Stimulated activated CD4-positive, alpha-beta T cell treated with anti-CD3 and anti-CD28 coated beads, Interleukin-4, amount 100 ng/mL, for 4 hours (primary cell): ENCODE measurements around the gene SLC35F3.
"Not testable (repeated sequence)": the region's sequence is repeated elsewhere in the genome, so short reads cannot be mapped to it uniquely, and the experiment has no call there.

Experiments used
- DNase-seq, 2 experiments: peaks; one replicate each; pipeline ENCODE4 v3.0.0-alpha.2; 2020

The SLC35F3 gene

DNA sequence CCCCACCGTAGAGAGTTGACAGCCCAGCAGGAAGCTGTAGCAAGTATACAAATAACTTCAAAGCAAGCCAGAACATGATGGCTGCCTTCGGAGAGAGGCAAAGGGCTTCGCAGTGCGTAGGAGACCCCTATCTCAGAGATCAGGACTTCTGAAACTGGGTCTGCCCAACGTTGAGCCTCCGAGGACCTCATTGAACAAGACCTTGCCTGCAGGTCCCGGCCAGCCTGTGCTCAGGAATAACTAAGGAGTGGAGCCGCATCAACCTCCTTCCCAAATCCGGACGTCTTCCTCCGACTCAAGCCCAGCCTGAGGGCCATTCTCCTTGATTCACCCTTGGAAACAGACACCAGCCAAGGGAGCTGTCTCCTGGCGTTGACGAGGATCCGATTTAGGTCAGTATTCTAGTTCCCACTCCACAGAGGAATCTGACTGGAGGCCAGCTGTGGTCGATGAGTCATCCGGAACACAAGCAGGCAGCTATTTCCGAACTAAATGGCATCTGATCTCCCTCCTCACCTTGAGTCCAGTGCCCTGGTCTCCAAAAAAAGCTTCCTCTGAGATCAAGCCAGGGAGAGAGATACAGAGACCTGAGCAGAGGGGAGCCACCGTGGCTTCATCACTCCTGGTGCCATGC, 302.3 kb downstream of the SLC35F3 start:
- no peak for DNase-seq

DNA sequence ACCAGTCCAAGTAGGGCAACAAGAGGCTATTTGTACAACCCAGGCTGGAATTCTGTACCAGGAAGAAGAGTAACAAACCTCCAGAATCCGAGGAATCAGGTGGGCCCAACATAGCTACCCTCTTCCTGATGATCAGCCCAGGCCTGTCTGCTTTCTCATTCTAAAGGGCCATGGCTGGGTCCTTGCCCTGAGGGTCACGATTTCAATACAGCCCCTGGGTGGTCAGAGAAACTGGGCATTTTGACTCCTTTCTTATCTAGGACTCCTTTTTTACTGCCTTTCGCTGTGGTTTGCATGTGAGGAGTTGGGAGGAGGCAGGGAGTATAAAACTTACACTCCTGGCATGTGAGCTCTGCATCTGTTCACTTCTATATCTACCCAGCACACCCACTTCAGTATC, 303.9 kb downstream of the SLC35F3 start:
- DNase-seq = no peak

DNA sequence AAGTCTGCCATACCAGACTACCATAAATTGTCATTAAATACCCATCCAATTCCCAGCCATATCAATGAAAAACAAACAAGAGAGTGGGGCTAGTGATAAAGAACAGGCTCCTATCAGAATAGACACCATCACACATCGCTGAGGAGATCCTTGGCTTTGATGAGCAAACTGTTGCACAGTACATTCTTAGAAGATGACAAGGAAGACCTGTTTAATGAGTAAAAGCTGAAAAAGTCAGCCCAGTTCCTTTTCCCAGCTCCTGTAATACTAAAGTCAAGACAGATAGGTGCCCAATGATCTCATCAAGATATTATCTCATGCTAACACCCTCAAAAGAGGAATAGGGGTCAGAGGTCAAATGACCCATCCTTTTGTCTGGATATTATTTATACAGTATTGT, 304.3 kb downstream of the SLC35F3 start:
- DNase-seq = no peak

DNA sequence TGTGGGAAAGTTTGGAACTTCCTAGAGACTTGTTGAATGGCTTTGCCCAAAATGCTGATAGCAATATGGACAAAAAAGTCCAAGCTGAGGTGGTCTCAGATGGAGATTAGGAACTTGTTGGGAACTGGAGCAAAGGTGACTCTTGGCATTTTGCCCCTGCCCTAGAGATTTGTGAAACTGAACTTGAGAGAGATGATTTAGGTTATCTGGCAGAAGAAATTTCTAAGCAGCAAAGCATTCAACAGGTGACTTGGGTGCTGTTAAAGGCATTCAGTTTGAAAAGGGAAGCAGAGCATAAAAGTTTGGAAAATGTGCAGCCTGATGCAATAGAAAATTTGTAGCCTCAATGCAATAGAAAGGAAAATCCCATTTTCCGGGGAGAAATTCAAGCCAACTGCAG, 306.0 kb downstream of the SLC35F3 start:
- DNase-seq = not testable (repeated sequence)

DNA sequence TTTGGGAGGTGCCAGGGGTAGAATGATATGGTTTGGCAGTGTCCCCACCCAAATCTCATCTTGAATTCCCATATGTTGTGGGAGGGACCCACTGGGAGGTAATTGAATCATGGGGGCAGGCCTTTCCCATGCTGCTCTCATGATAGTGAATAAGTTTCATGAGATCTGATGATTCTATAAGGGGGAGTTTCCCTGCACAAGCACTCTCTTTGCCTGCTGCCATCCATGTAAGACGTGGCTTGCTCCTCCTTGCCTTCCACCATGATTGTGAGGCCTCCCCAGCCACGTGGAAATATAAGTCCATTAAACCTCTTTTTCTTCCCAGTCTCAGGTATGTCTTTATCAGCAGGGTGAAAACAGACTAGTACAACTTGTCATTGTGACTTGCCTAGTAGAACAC, 307.4 kb downstream of the SLC35F3 start:
- DNase-seq = not testable (repeated sequence)

DNA sequence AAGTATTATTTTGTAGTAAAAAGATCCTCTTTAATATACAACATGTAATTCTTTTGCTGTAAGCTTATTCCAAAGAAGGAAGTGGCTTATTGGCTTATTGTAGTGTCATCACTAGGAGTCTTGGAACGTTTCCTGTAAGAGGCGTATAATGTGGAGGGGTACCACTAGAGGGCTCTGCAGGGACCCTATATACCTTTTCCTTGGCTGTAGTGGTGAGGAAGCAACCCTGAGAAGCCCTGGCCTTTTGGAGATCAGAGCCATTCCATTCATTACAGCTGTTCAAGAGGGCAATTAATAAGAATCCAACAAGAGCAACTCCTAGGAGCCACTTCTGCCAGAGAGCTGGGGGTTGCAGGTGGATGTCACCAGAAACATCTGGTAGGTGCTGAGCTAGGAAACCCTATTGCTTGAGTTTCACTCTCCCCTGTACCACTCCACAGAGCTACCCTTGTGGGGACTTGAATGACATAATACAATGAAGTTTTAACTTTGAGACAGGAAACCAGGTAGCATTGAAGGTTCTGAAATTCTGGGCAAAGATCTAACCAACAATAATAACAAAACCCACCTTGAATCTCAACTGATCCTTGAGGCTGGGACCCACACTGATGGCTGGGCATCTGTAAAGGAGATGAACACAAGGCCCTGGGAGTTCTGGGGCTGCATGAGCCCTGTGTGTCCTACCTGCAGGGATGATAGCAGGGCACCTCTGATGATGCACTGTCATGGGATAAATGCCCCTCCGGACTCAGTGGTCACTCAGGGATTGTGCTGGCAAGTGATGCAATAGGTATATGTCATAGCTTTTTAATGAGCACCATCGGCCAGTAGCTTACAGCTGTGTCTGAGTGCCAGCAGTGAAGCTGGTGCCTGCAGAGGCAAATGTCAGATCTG, 308.5 kb downstream of the SLC35F3 start:
- peak; percentile 5 to 28 for DNase-seq

DNA sequence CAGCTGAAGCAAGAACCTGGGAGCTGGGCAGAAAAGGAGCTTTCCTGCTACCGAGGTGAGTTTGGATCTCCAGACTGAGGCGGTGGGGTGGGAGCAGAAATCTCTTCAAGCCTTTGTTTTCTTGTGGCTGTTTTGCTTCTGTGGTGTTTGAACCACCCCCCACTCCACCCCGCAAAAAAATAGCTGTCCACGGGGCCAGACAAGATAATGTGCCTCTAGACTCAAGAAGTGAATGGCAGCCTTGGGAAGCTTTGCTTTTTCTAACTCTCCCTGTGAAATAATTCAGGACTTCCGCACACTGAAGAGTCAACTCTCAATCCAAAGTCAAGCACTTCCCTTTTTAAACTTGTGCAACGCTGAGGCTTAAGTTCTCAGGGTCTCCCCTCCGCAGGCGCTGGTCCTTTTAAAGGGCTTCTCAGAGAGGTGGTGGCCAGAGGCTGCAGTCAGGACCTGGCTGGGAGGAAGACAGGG, 309.2 kb downstream of the SLC35F3 start:
- no peak for DNase-seq

DNA sequence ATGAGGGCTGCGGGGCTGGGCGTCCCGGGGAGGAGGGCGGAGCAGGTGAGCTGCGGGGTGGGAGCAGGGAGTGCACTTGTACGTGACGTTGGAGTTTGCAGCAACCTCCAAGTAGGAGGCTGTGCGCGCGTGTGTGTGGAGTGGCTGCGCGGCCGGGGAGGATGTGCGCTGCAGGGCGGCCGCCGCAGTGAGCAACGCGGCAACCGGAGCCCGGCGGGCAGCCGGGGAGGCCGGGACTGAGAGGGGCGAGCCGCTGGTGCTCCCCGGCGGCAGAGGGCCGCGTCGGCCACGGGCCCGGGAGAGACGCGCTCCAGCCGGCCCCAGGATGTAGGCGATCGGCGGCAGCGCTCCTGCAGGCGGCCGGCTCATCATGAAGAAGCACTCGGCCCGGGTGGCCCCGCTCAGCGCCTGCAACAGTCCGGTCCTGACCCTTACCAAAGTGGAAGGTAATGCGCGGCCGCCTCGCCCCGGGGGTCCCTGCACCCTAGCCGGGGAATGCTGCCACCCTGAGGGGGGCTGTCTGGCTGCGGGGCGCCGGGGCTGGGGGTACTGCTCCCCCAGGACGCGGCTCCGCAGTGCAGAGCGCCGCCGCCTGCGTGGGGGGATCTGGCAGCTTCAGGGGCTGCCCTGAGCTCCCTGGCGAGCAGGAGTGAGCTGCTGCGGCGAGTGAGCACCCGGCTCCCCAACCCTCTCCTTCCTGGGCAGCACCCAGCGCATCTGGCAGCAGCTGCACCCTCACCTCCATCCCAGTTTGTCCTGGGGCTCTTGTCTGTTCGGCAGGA, 309.8 kb downstream of the SLC35F3 start:
- DNase-seq = peak; percentile 26 to 43

DNA sequence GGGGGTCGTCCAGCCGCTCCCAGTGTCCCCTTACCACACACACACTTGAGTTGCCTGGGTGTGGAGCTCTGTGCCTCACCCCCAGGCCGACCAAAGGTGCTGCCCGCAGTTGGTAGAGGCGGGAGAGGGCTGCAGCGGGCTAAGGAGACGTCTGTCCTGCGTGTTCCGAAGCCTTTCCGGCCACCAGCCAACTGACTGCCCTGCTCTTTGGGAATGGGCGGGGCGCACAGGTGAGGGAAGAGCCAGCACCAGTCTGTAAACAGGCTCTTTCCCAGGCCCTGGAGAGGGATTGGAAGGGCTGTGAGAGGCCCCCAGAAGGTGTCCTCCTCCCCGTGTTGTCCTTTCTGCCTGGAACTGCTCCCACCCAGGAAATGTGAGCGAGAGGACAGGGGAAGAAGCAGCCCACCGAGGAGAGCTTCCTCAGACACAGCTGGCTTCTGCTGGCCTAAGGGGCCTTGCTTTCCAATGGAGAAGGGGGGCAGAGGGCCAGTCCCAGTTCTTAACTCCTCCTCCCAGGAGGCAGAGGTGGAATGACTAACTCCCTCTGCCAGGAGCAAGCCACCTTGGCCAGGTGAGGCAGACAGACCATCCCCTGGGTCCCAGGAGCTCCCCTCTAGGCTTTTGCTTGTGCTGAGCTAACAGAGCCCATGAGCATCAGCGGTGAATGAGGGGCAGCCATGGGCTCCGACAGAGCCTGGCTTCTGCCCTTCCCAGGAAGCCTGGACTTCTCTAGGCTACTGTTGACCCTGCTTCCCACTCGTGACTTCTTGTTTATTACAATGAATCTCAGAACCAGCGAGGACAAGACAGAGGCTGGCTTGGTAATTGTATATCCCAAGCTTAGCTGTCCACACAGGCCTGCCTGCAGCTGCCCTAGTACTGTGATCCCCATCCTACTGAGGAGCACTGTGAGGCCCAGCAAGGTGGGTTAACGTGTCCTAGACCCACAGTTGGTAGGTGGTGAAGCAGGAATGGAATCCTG, 310.7 kb downstream of the SLC35F3 start:
- DNase-seq = no peak

DNA sequence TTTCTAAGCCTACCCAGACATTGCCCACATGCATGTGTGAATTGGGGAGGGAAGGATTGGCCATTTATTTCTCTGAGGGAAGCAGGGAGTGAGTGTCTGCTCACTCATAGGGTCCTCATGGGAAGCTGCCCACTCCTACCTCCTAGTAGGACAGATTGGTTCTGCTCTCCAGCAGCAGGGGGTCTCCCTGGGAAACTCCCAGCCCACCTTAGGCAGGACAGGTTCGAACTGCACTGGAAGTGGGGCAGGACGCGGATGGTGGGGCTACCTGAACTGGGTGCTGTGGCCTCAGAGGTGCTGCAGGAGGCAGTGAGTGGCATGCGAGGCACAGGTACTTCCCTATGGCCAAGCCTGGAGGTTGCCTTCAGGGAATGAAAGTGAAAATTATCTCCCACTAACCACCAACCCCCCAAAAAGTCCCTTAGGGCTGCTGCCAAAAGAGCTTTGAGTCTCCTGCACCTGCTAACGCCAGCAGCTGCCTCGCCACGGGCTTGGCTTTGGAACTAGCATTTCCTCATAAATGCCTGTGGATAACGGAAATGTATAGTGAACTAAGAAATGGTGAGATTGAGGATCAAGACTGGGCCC, 311.7 kb downstream of the SLC35F3 start:
- no peak for DNase-seq

DNA sequence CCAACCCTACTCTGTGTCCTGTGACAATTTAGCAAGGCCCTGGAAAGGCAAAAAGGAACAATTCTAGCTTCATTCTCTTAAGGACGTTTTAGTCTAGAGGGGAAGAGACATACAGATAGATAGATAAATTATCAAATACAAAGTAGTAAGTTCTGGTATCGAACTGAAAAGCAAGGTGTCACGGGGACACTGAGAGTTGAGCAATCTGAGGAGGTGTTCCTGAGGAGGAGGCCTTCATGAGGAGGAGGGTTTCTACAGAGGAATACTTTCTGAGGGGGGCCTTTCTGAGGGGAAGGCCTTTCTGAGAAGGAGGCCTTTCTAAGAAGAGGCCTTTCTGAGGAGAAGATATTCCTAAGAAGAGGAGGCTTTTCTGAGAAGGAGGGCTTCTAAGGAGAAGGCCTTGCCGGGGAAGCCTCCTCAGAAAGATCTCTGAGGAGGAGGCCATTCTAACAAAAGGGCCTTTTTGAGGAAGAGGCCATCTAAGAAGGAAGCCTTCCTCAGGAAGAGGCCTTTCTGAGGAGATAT, 312.9 kb downstream of the SLC35F3 start:
- no peak for DNase-seq

DNA sequence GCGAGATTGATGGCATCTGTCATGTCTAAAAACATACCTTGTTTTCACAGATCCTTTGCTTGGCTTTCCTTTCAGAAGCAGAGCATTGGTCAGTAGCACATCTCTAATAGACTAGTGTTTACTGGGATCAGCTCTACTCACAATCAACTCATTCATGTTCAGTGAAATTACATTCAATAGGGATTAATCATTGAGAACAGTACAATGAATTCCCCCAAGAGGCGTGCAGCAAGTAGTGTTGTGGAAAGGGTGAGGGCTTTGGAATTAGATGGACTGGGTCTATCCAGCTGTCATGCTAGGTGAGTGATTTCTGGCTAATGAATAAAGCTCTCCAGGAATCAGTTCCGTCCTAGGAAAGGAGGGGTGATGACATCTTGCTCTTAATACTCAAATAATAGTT, 313.6 kb downstream of the SLC35F3 start:
- no peak for DNase-seq

DNA sequence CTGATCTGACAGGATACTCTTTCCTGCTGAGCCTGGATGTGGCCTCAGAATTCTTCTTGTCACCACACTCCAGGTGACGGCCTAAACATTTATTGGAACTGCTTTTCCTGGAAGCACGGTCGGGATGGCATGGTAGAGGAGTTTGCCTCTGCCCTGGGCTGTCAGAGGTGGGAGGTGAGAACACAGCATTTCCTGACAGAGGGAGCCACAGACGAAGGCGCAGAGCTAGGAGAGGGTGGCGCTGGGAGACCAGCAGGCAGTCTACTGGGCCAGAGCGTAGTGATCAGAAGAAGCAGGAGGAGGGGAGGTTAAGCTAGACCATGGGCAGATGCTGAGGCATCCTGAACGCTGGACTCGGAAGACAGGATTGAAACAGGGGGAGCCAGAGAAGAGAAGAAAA, 315.2 kb downstream of the SLC35F3 start:
- DNase-seq = no peak

DNA sequence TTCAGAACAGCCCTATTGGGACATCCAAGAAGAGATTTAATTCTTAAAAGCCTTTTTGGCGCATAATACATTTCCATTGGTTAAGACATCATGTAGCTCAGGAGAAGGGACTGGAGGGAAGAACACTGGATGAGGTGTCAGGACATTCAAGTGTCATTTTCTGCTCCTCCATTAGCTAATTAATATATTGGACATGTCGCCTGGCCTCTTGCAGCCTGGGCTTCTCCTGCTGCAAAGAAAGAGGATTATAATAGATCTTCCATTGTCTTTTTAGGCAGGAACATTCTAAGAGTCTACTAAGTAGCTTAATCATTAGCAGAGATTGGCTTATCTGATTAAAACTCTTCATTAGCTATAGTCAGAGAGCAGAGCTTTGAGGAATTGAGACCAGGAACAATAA, 317.1 kb downstream of the SLC35F3 start:
- DNase-seq = no peak

DNA sequence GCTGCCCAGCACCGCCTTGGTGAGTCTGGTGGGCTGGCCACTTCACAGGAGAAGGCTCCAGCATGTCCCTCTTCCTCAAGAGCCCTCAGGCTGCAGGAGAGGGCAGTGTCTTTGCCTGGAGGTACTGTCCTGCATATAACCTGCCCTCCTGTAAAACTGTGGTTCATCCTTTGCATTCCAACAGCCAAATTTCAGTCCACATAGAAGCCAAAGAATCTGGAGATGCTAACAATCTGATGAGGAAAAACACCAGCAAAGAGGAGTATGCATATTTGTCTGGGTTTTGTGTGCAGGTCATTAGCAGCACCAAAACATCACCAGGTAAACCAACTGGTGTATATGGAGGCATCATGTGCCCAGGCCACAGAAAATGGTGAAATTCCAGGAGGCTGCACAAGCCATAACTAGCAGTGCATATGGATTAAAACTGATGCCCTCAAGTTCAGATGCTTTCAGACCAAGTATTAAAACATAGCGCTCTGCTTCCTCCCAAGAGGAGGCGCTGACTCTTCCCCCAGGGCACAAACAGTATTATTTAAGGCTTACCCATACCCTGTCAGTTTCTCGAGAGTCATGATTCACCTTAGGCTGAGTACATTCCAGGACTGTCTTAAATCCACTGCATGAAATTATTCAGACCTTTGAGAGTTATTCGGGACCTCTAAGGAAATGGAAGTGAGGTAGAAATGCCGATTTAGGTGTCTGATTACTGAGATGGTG, 318.2 kb downstream of the SLC35F3 start:
- DNase-seq = no peak

DNA sequence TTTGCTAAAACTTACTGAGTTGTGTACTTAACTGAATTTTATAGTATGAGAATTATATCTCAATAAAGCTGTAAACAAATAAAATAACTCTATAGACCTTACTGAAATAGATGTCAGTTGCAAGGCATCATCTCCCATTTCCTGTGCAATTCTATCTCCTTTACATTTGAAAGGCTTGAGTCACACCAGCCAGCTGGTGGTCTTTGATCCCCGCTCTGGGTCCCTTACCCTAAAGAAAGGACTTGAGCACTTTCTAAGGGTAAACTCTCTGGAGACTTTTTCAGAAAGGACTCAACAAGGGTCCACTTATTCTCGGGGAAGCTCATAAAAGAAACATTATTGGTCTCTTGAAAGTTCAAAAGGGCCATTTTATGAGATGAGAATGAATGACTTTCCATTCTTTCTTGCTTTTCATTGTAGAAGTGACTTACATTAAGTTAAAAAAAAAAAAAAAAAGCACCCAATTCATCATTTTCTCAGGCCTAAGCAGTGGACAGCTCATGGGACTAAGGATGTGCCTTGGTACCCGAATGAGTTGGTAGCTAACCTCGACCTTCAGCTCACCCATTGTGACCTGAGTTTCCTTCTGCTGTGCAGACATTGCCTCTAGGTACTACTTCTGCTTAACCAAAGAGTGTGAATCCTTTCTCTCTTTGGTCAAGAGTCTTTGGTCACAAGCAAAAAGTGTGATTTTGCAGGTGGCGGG, 321.8 kb downstream of the SLC35F3 start:
- DNase-seq = no peak

DNA sequence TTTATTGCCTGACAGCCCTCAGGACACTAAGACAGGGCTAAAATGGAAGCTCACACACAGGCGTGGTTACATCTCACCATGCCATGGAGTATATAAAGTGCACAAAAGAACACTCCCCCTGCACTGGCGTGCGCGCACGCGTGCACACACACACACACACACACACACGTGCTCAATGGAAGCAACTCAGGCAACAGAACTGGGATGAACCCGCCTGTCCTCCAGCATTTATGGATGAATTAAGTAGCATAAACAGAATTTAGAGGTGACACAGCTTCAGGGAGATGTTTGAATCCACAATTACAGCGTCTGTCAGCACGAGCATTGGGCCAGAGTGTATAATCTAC, 322.3 kb downstream of the SLC35F3 start:
- no peak for DNase-seq

DNA sequence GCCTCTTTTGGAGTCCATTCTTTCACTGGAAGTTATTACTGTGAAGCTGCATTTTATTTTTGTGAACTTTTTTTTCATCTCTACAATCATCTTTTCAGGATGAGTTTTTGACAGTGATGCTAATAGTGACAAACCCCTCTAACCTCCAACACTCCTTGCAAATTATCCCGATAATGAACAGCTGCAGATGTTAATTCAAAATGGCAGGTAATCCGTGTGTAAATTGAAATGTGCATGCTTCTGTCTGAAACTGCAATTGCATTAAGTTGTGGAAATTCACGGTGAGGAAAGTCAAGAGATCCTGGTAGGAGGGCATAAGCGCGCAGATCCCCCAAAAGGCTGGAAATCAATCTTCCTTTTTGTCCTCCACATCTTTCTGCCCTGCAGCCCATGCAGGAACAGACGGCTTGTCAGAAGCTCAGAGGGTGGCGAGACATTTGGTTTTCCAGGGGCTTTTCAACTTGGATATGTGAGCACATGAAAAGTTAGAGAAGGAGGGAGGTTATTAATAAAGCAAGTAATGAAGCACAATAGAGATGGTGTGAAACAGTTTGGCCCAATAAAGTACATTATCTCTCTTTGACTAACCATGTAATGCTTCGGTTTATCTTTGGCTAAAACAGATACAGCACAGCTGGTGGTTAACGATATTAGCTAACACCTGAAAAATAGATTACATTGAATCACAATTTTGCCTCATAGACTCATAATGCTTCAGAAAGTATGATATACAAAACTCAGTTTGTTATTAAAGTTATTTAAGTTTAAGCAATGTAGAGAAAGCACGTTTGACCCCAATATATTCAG, 325.3 kb downstream of the SLC35F3 start:
- no peak for DNase-seq

DNA sequence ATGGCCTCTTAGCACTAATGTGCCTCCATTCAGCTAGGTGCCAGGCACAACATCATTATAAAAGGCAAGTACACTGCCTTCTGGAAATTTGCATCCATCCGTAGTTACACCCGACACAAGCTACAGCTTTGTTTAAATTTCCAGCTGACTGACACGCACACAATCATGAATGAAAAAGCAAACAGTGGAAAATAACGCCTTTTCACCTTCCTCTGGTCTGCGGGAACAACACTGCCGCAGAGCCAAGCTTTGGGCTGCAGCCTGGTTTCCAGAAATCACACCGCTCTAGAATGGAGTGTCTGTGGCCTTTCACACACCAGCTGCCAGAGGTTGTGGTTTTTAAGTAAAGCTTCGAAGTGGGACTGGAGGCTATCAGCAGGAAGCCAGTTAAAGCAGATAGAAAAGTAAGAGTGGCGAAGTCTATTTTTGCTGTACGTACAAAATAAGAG, 326.0 kb downstream of the SLC35F3 start:
- no peak for DNase-seq
